ENCODE measurements around the gene ERH.

- TF ChIP-seq EZH2phosphoT487 (IDR thresholded peaks at IDR 0.05) (no peak), EZH2 (IDR thresholded peaks at IDR 0.05) (no peak)
- TF ChIP-seq, protein P1, sequence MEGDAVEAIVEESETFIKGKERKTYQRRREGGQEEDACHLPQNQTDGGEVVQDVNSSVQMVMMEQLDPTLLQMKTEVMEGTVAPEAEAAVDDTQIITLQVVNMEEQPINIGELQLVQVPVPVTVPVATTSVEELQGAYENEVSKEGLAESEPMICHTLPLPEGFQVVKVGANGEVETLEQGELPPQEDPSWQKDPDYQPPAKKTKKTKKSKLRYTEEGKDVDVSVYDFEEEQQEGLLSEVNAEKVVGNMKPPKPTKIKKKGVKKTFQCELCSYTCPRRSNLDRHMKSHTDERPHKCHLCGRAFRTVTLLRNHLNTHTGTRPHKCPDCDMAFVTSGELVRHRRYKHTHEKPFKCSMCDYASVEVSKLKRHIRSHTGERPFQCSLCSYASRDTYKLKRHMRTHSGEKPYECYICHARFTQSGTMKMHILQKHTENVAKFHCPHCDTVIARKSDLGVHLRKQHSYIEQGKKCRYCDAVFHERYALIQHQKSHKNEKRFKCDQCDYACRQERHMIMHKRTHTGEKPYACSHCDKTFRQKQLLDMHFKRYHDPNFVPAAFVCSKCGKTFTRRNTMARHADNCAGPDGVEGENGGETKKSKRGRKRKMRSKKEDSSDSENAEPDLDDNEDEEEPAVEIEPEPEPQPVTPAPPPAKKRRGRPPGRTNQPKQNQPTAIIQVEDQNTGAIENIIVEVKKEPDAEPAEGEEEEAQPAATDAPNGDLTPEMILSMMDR (IDR thresholded peaks at IDR 0.05): no peak
These were observed 10.8 kb downstream of the ERH start for GRCh38 chr14:69387311-69387710.
